HG02981 (cell line): ENCODE measurements around the gene SND1.
A peak's percentile ranks its signal among the peaks of the same experiment; 100 is the strongest.

Experiments used
- ATAC-seq: cut with Tn5 transposase; IDR thresholded peaks from one replicate; pipeline ENCODE4 v1.9.1; 2021; ENCODE audit warnings: mild to moderate bottlenecking, moderate library complexity; ENCODE audit not compliant: unreplicated experiment

SND1 gene

GRCh38 chr7:127798023-127798422 is 146.0 kb downstream of the SND1 start:
- ATAC-seq = no peak

- no peak for ATAC-seq
These were observed 146.9 kb downstream of the SND1 start for GRCh38 chr7:127798769-127799372.

- no peak for ATAC-seq
These were observed 147.7 kb downstream of the SND1 start for GRCh38 chr7:127799535-127800305.

GRCh38 chr7:127802845-127803244 is 150.9 kb downstream of the SND1 start:
- ATAC-seq = no peak

GRCh38 chr7:127803626-127804025 is 151.6 kb downstream of the SND1 start:
- ATAC-seq = no peak

GRCh38 chr7:127807340-127807739 is 155.3 kb downstream of the SND1 start:
- no peak for ATAC-seq

- ATAC-seq = no peak
These were observed 155.8 kb downstream of the SND1 start for GRCh38 chr7:127807829-127808228.

- no peak for ATAC-seq
These were observed 157.3 kb downstream of the SND1 start for GRCh38 chr7:127809261-127809702.

- ATAC-seq = no peak
These were observed 158.1 kb downstream of the SND1 start for GRCh38 chr7:127810113-127810512.

GRCh38 chr7:127810696-127811660 is 159.0 kb downstream of the SND1 start:
- ATAC-seq = no peak

- no peak for ATAC-seq
These were observed 160.5 kb downstream of the SND1 start for GRCh38 chr7:127812540-127812939.

- no peak for ATAC-seq
These were observed 162.1 kb downstream of the SND1 start for GRCh38 chr7:127813991-127814541.

- ATAC-seq = no peak
These were observed 163.7 kb downstream of the SND1 start for GRCh38 chr7:127815631-127816145.

GRCh38 chr7:127816354-127817190 is 164.6 kb downstream of the SND1 start:
- ATAC-seq = no peak

- no peak for ATAC-seq
These were observed 165.5 kb downstream of the SND1 start for GRCh38 chr7:127817466-127817865.

- ATAC-seq = no peak
These were observed 166.3 kb downstream of the SND1 start for GRCh38 chr7:127818306-127818705.

- ATAC-seq = peak; percentile 48
These were observed 168.2 kb downstream of the SND1 start for GRCh38 chr7:127819975-127820731.

GRCh38 chr7:127820732-127821085 is 168.7 kb downstream of the SND1 start:
- no peak for ATAC-seq

GRCh38 chr7:127821146-127821545 is 169.2 kb downstream of the SND1 start:
- no peak for ATAC-seq
